MG63 (cell line): Measurements from ENCODE around the gene NCAN. TPM values are rescaled to one million over a fixed set of nuclear protein-coding genes. Genes with fewer than 3 reads are reported as not detected.
"Not testable (repeated sequence)": the region's sequence is repeated elsewhere in the genome, so short reads cannot be mapped to it uniquely, and the experiment has no call there.

Source experiments
- DNase-seq: peaks from one replicate; pipeline ENCODE4 v3.0.0-alpha.2; 2020
- H3K27me3 ChIP-seq: fragments of 250-450 bp; sonication (Bioruptor Pico); 2 replicates; pipeline ENCODE4 v1.5.1; 2020; ENCODE audit warnings: mild to moderate bottlenecking, moderate library complexity
- H3K36me3 ChIP-seq: fragments of 250-450 bp; sonication (Bioruptor Pico); 2 replicates; pipeline ENCODE4 v1.5.1; 2020; ENCODE audit warnings: mild to moderate bottlenecking, moderate library complexity
- H3K4me3 ChIP-seq: fragments of 250-450 bp; sonication (Bioruptor Pico); 2 replicates; pipeline ENCODE4 v1.5.1; 2020; ENCODE audit warnings: mild to moderate bottlenecking, moderate library complexity
- H3K9me3 ChIP-seq: fragments of 250-450 bp; sonication (Bioruptor Pico); 2 replicates; pipeline ENCODE4 v1.5.1; 2020; ENCODE audit warnings: mild to moderate bottlenecking, moderate library complexity
- total RNA-seq: library from RNA; depleted of rRNA; stranded (reverse); fragments of >200 nt; shearing (Covaris generic); gene quantifications from 2 replicates; pipeline ENCODE4 v1.2.3, GENCODE V29; 2014; ENCODE audit warnings: low replicate concordance

NCAN gene
- total RNA-seq, 1 experiment from 2014 or later, result 0.07 TPM

- Histone ChIP-seq H3K27me3 (peaks cover 97% of the 10 kb centered on the region), H3K4me3 (no peak overlapping the region), H3K36me3 (no peaks in the 10 kb centered on the region), H3K9me3 (peaks cover 8% of the 10 kb centered on the region; the same call in 1 of the 2 replicates)
- no peak for DNase-seq
These were observed 1.8 kb downstream of the NCAN start for GRCh38 chr19:19213426-19214158.

- peaks cover 8% of the 10 kb centered on the region; the same call in 1 of the 2 replicates for H3K9me3 ChIP-seq
- H3K4me3 ChIP-seq, result no peak overlapping the region
- no peaks in the 10 kb centered on the region for H3K36me3 ChIP-seq
- no peak for DNase-seq
- H3K27me3 ChIP-seq, result peaks cover 97% of the 10 kb centered on the region
These were observed 2.4 kb downstream of the NCAN start for GRCh38 chr19:19214159-19214490.

GRCh38 chr19:19214892-19215291 lies 3.1 kb downstream of the NCAN start:
- Histone ChIP-seq H3K4me3 (no peak overlapping the region), H3K36me3 (no peaks in the 10 kb centered on the region), H3K27me3 (peaks cover 94% of the 10 kb centered on the region), H3K9me3 (peaks cover 8% of the 10 kb centered on the region; the same call in 1 of the 2 replicates)
- peak; percentile 62 for DNase-seq

- no peak for DNase-seq
- H3K36me3 ChIP-seq, result no peaks in the 10 kb centered on the region
- H3K4me3 ChIP-seq, result no peak overlapping the region
- H3K27me3 ChIP-seq, result peaks cover 92% of the 10 kb centered on the region
- peaks cover 8% of the 10 kb centered on the region; the same call in 1 of the 2 replicates for H3K9me3 ChIP-seq
These were observed 4.0 kb downstream of the NCAN start for GRCh38 chr19:19215792-19216191.

GRCh38 chr19:19217099-19217498 lies 5.3 kb downstream of the NCAN start:
- DNase-seq, result no peak
- H3K36me3 ChIP-seq, result no peaks in the 10 kb centered on the region
- peaks cover 93% of the 10 kb centered on the region for H3K27me3 ChIP-seq
- H3K4me3 ChIP-seq, result no peak overlapping the region
- peaks cover 8% of the 10 kb centered on the region; the same call in 1 of the 2 replicates for H3K9me3 ChIP-seq

- no peak for DNase-seq
- Histone ChIP-seq H3K27me3 (peaks cover 90% of the 10 kb centered on the region), H3K4me3 (no peak overlapping the region), H3K9me3 (peaks cover 8% of the 10 kb centered on the region; the same call in 1 of the 2 replicates), H3K36me3 (no peaks in the 10 kb centered on the region)
These were observed 7.2 kb downstream of the NCAN start for GRCh38 chr19:19218911-19219310.

GRCh38 chr19:19221000-19221399 lies 9.2 kb downstream of the NCAN start:
- not testable (repeated sequence) for DNase-seq, H3K4me3 ChIP-seq, H3K9me3 ChIP-seq, H3K36me3 ChIP-seq
- H3K27me3 ChIP-seq, result peaks cover 90% of the 10 kb centered on the region

- H3K4me3 ChIP-seq, result no peak overlapping the region
- 0 out of 2 replicates have a peak, but pooled peaks cover under 1% of the 10 kb centered on the region for H3K9me3 ChIP-seq
- H3K36me3 ChIP-seq, result no peaks in the 10 kb centered on the region
- H3K27me3 ChIP-seq, result peaks cover 90% of the 10 kb centered on the region
- DNase-seq, result no peak
These were observed 11.3 kb downstream of the NCAN start for GRCh38 chr19:19223060-19223459.

GRCh38 chr19:19223636-19224035 lies 11.9 kb downstream of the NCAN start:
- Histone ChIP-seq H3K27me3 (peaks cover 92% of the 10 kb centered on the region), H3K4me3 (no peak overlapping the region), H3K9me3 (no peaks in the 10 kb centered on the region), H3K36me3 (no peaks in the 10 kb centered on the region)
- DNase-seq, result no peak

GRCh38 chr19:19224150-19224851 lies 12.5 kb downstream of the NCAN start:
- Histone ChIP-seq H3K4me3 (no peak overlapping the region), H3K9me3 (no peaks in the 10 kb centered on the region), H3K36me3 (no peaks in the 10 kb centered on the region), H3K27me3 (peaks cover 92% of the 10 kb centered on the region)
- DNase-seq, result no peak

GRCh38 chr19:19224852-19225494 lies 13.2 kb downstream of the NCAN start:
- peak overlapping the region; percentile 6; the same call in 1 of the 2 replicates for H3K4me3 ChIP-seq
- no peaks in the 10 kb centered on the region for H3K36me3 ChIP-seq
- peaks cover 95% of the 10 kb centered on the region for H3K27me3 ChIP-seq
- no peaks in the 10 kb centered on the region for H3K9me3 ChIP-seq
- peak; percentile 75 for DNase-seq

- Histone ChIP-seq H3K9me3 (no peaks in the 10 kb centered on the region), H3K27me3 (peaks cover 95% of the 10 kb centered on the region), H3K4me3 (no peak overlapping the region), H3K36me3 (no peaks in the 10 kb centered on the region)
- no peak for DNase-seq
These were observed 14.4 kb downstream of the NCAN start for GRCh38 chr19:19226204-19226603.

- H3K36me3 ChIP-seq, result no peaks in the 10 kb centered on the region
- peaks cover 95% of the 10 kb centered on the region for H3K27me3 ChIP-seq
- DNase-seq, result no peak
- H3K9me3 ChIP-seq, result no peaks in the 10 kb centered on the region
- H3K4me3 ChIP-seq, result no peak overlapping the region
These were observed 14.9 kb downstream of the NCAN start for GRCh38 chr19:19226663-19227062.

GRCh38 chr19:19227217-19227616 lies 15.5 kb downstream of the NCAN start:
- DNase-seq, result no peak
- Histone ChIP-seq H3K36me3 (no peaks in the 10 kb centered on the region), H3K9me3 (no peaks in the 10 kb centered on the region), H3K4me3 (no peak overlapping the region), H3K27me3 (peaks cover 95% of the 10 kb centered on the region)

- no peaks in the 10 kb centered on the region for H3K36me3 ChIP-seq
- no peak overlapping the region for H3K4me3 ChIP-seq
- peaks cover 78% of the 10 kb centered on the region for H3K27me3 ChIP-seq
- no peak for DNase-seq
- peaks cover 13% of the 10 kb centered on the region for H3K9me3 ChIP-seq
These were observed 17.9 kb downstream of the NCAN start for GRCh38 chr19:19229701-19230100.

GRCh38 chr19:19230999-19231398 lies 19.2 kb downstream of the NCAN start:
- H3K9me3 ChIP-seq, result peaks cover 22% of the 10 kb centered on the region
- no peak overlapping the region for H3K4me3 ChIP-seq
- no peak for DNase-seq
- no peaks in the 10 kb centered on the region for H3K36me3 ChIP-seq
- H3K27me3 ChIP-seq, result peaks cover 65% of the 10 kb centered on the region

GRCh38 chr19:19232261-19232721 lies 20.5 kb downstream of the NCAN start:
- H3K36me3 ChIP-seq, result no peaks in the 10 kb centered on the region
- peaks cover 52% of the 10 kb centered on the region for H3K27me3 ChIP-seq
- H3K9me3 ChIP-seq, result peaks cover 26% of the 10 kb centered on the region
- no peak overlapping the region for H3K4me3 ChIP-seq
- no peak for DNase-seq
